ENCODE data around the gene IL18RAP.

GRCh38 chr2:102455061-102455670 is 32.2 kb downstream of the IL18RAP start:
- TF ChIP-seq POLR2A (IDR thresholded peaks at IDR 0.05) (no peak), CTCF (IDR thresholded peaks at IDR 0.05) (no peak), EP300 (IDR thresholded peaks at IDR 0.05) (no peak)

Measured in upper lobe of left lung (tissue), 4 donors.